Amniotic epithelial cell (primary cell): ENCODE data around the gene RBBP9.
"Not testable (repeated sequence)": the region's sequence is repeated elsewhere in the genome, so short reads cannot be mapped to it uniquely, and the experiment has no call there.

Experiments
- DNase-seq: peaks from one replicate; pipeline ENCODE4 v3.0.0-alpha.2; 2010; ENCODE audit warnings: low read depth

The RBBP9 gene

GRCh38 chr20:18504479-18505060 is 7.5 kb upstream of the RBBP9 start:
- DNase-seq, result peak; percentile 16

- not testable (repeated sequence) for DNase-seq
Observed at GRCh38 chr20:18501672-18502071, 4.6 kb upstream of the RBBP9 start.

GRCh38 chr20:18497603-18498002 is 578 bp upstream of the RBBP9 start:
- DNase-seq, result no peak

- no peak for DNase-seq
Observed at GRCh38 chr20:18496042-18496441, 983 bp downstream of the RBBP9 start.

- DNase-seq, result no peak
Observed at GRCh38 chr20:18488301-18488700, 8.7 kb downstream of the RBBP9 start.

GRCh38 chr20:18481596-18481995 is 15.4 kb downstream of the RBBP9 start:
- no peak for DNase-seq

- no peak for DNase-seq
Observed at GRCh38 chr20:18477821-18478220, 19.2 kb downstream of the RBBP9 start.

- DNase-seq, result no peak
Observed at GRCh38 chr20:18477218-18477617, 19.8 kb downstream of the RBBP9 start.

- peak; percentile 93 for DNase-seq
Observed at GRCh38 chr20:18466894-18467730, 29.9 kb downstream of the RBBP9 start, which contains the start of the genes DZANK1 and POLR3F. Gene DZANK1, minus strand, starts transcription at chr20:18467030. Its CDS starts 1,672 bp downstream, at chr20:18465358. Gene POLR3F, plus strand, starts transcription at chr20:18467390. Its CDS starts 117 bp downstream, at chr20:18467507.

GRCh38 chr20:18466574-18466893 is 30.5 kb downstream of the RBBP9 start:
- DNase-seq, result no peak

GRCh38 chr20:18465536-18466200 is 31.4 kb downstream of the RBBP9 start:
- no peak for DNase-seq

GRCh38 chr20:18456600-18456999 is 40.4 kb downstream of the RBBP9 start:
- DNase-seq, result no peak

- peak; percentile 12 for DNase-seq
Observed at GRCh38 chr20:18443886-18444285, 53.1 kb downstream of the RBBP9 start.

- no peak for DNase-seq
Observed at GRCh38 chr20:18440403-18440802, 56.6 kb downstream of the RBBP9 start.

GRCh38 chr20:18436847-18437246 is 60.2 kb downstream of the RBBP9 start:
- no peak for DNase-seq
